Esophagus squamous epithelium (tissue), 5 donors: ENCODE measurements around the gene TAF3. TPM values are rescaled to one million over a fixed set of nuclear protein-coding genes. Genes with fewer than 3 reads are reported as not detected.

Experiments used
- DNase-seq: peaks from one replicate; lab custom pipeline; 2025; lab: John Stamatoyannopoulos, UW
- H3K27ac ChIP-seq, 4 donors: fragments of 200-600 bp; sonication (generic); one replicate each; pipeline ENCODE4 v1.5.1; 2016 to 2019; ENCODE audit warnings: mild to moderate bottlenecking in 1 of 4
- H3K27me3 ChIP-seq, 4 donors: fragments of 200-600 bp; sonication (generic); 1 replicate in 3 of 4; 2 replicates in 1 of 4; pipeline versions ENCODE4 v1.5.1 to v1.6.0; 2017 to 2021; ENCODE audit warnings: antibody characterized with exemption in 1 of 4
- H3K36me3 ChIP-seq, 3 donors: fragments of 200-600 bp; sonication (generic); one replicate each; pipeline ENCODE4 v1.5.1; 2016 to 2019
- H3K4me1 ChIP-seq, 3 donors: fragments of 200-600 bp; sonication (generic); one replicate each; pipeline ENCODE4 v1.5.1; 2017 to 2019
- H3K4me3 ChIP-seq, 4 donors: fragments of 200-600 bp; sonication (generic); 1 replicate in 3 of 4; 2 replicates in 1 of 4; pipeline ENCODE4 v1.5.1; 2016 to 2019; ENCODE audit warnings: mild to moderate bottlenecking in 2 of 4, moderate library complexity in 1 of 4
- H3K9me3 ChIP-seq, 3 donors: fragments of 200-600 bp; sonication (generic); one replicate each; pipeline ENCODE4 v1.5.1; 2016 to 2019
- CTCF ChIP-seq, 6 experiments: fragments of 450-650 bp in 4 of 6; fragments of 200-600 bp in 2 of 6; sonication (generic) in 2 of 6; IDR thresholded peaks; one replicate each; pipeline ENCODE4 v1.5.1; 2016 to 2019; ENCODE audit warnings: antibody characterized with exemption in 6 of 6, mild to moderate bottlenecking in 4 of 6, moderate library complexity in 4 of 6
- POLR2A ChIP-seq, 4 donors: fragments of 450-650 bp; IDR thresholded peaks; one replicate each; pipeline ENCODE4 v1.6.1; 2017; ENCODE audit warnings: antibody characterized with exemption in 4 of 4, mild to moderate bottlenecking in 4 of 4, moderate library complexity in 3 of 4
- WGBS, 2 donors: methylation state at CpG; one replicate each; pipeline ENCODE4 v1.1.5; 2018; 5-methylcytosine and 5-hydroxymethylcytosine counted together
- intact Hi-C: fragments of 100-400 bp; cut with DNase I; formaldehyde crosslinking; loops from one replicate; pipeline ENCODE4 v1.15.0; 2022
- total RNA-seq, 4 donors: library from RNA; depleted of rRNA; stranded (reverse); fragments of >200 nt; gene quantifications; one replicate each; pipeline ENCODE4 v1.1.0, GENCODE V29; 2016
- donor health status: DM: yes; HTN: yes; CAD: no.

TAF3 gene
- total RNA-seq, 4 donors from 2014 or later: 2.6 to 5.1 (median 3.6) TPM

- TF ChIP-seq POLR2A (IDR thresholded peaks at IDR 0.05): no peak
- no peak for TF ChIP-seq CTCF (IDR thresholded peaks at IDR 0.05)
- Histone ChIP-seq H3K4me3 (no peak overlapping the region), H3K4me1 (no peaks in the 10 kb centered on the region), H3K27me3 (no peaks in the 10 kb centered on the region), H3K36me3 (peaks cover 0 to 10% (median 0%) of the 10 kb centered on the region in 3 donors), H3K9me3 (no peaks in the 10 kb centered on the region), H3K27ac (no peak overlapping the region)
- DNase-seq: no peak
- 90 to 95% methylated on average over 4 to 5 of the region's 5 CpGs for WGBS, 2 donors
- intact Hi-C loops: no loop called here
Measured at GRCh38 chr10:7896297-7896696, 78.0 kb downstream of the TAF3 start.

- peaks cover 0 to 9% (median 0%) of the 10 kb centered on the region in 3 donors for H3K36me3 ChIP-seq
- no peaks in the 10 kb centered on the region for H3K27me3 ChIP-seq
- H3K4me3 ChIP-seq: no peak overlapping the region
- no peak overlapping the region for H3K27ac ChIP-seq
- no peaks in the 10 kb centered on the region for H3K9me3 ChIP-seq
- TF ChIP-seq POLR2A (IDR thresholded peaks at IDR 0.05) (no peak), CTCF (IDR thresholded peaks at IDR 0.05) (no peak)
- 87 to 100% methylated on average over 1 of the region's 1 CpG for WGBS, 2 donors
- H3K4me1 ChIP-seq: no peaks in the 10 kb centered on the region
- intact Hi-C loops: no loop called here
- no peak for DNase-seq
Measured at GRCh38 chr10:7901256-7901655, 83.0 kb downstream of the TAF3 start.

- intact Hi-C loops: no loop called here
- H3K27ac ChIP-seq: no peak overlapping the region
- TF ChIP-seq POLR2A (IDR thresholded peaks at IDR 0.05) (no peak), CTCF (IDR thresholded peaks at IDR 0.05) (no peak)
- no peaks in the 10 kb centered on the region for H3K4me1 ChIP-seq
- WGBS, 2 donors: 83 to 93% methylated on average over 8 of the region's 8 CpGs
- no peak overlapping the region for H3K4me3 ChIP-seq
- H3K27me3 ChIP-seq: no peaks in the 10 kb centered on the region
- no peaks in the 10 kb centered on the region for H3K36me3 ChIP-seq
- no peak for DNase-seq
- no peaks in the 10 kb centered on the region for H3K9me3 ChIP-seq
Measured at GRCh38 chr10:7902413-7902812, 84.1 kb downstream of the TAF3 start.

- 81 to 93% methylated on average over 12 of the region's 12 CpGs for WGBS, 2 donors
- Histone ChIP-seq H3K27me3 (no peaks in the 10 kb centered on the region), H3K9me3 (no peaks in the 10 kb centered on the region), H3K4me3 (no peak overlapping the region), H3K27ac (no peak overlapping the region), H3K36me3 (no peaks in the 10 kb centered on the region), H3K4me1 (no peaks in the 10 kb centered on the region)
- intact Hi-C loops: no loop called here
- no peak for TF ChIP-seq POLR2A (IDR thresholded peaks at IDR 0.05)
- TF ChIP-seq CTCF (IDR thresholded peaks at IDR 0.05): no peak
- no peak for DNase-seq
Measured at GRCh38 chr10:7903851-7904250, 85.5 kb downstream of the TAF3 start.

GRCh38 chr10:7906128-7906527, 87.8 kb downstream of the TAF3 start:
- H3K36me3 ChIP-seq: no peaks in the 10 kb centered on the region
- intact Hi-C loops: no loop called here
- no peaks in the 10 kb centered on the region for H3K9me3 ChIP-seq
- H3K4me1 ChIP-seq: no peaks in the 10 kb centered on the region
- DNase-seq: no peak
- 91 to 92% methylated on average over 2 of the region's 2 CpGs for WGBS, 2 donors
- TF ChIP-seq POLR2A (IDR thresholded peaks at IDR 0.05): no peak
- TF ChIP-seq CTCF (IDR thresholded peaks at IDR 0.05): no peak
- H3K27ac ChIP-seq: no peak overlapping the region
- H3K4me3 ChIP-seq: no peak overlapping the region
- no peaks in the 10 kb centered on the region for H3K27me3 ChIP-seq
